HG02610 (cell line): Measurements from ENCODE around the gene RNASE9.
"Not testable (repeated sequence)": the region's sequence is repeated elsewhere in the genome, so short reads cannot be mapped to it uniquely, and the experiment has no call there.

ENCODE experiments used
- ATAC-seq: cut with Tn5 transposase; IDR thresholded peaks from one replicate; pipeline ENCODE4 v1.9.1; 2021; ENCODE audit warnings: mild to moderate bottlenecking, moderate library complexity; ENCODE audit not compliant: unreplicated experiment

RNASE9 gene

DNA sequence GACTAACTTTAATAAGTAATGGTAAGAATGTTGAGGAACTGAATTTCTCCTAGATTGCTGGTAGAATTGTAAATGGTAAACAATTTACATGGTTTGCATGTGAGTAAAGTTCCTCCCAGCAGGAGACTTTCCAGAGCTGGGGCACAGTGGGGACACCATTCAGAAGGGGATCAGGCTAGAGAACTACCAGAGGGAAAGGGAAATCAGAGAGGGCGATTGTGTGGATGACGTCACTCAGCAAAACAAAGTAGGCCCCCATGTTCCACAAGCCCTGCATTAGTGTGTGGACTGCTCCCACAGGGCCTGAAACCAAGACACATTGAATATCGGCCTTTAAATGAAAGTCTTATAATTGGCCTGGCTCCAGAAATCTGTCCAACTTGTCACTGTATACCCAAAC, 17.5 kb upstream of the RNASE9 start:
- no peak for ATAC-seq

DNA sequence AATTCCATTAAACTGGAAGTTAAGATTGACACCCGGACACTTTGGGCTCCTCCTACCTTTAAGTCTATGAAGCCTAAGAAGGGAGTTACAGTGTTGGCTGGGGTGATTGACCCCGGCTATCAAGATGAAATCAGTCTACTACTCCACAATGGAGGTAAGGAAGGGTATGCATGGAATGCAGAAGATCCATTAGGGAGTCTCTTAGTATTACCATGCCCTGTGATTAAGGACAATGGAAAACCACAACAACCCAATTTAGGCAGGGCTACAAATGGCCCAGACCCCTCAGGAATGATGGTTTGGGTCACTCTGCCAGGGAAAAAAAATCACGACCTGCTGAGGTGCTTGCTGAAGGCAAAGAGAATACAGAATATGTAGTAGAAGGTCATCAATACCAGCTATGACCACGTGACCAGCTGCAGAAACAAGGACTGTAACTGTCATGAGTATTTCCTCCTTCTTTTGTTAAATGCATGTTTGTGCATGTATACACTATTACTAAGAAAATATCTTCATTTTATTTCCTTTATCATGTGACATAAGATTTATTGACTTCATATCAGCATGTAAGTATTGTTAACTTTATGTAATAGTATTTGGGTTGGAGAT, 11.6 kb upstream of the RNASE9 start:
- ATAC-seq = not testable (repeated sequence)

DNA sequence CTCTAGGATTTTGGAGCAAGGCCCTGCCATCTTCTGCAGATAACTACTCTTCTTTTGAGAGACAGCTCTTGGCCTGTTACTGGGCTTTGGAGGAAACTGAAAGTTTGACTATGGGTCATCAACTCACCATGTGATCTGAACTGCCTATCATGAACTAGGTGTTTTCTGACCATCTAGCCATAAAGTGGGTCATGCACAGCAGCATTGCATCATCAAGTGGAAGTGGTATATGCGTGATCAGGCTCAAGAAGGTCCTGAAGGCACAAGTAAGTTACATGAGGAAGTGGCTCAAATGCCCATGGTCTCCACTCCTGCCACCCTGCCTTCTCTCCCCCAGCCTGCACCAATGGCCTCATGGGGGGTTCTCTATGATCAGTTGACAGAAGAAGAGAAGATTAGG, 9.9 kb upstream of the RNASE9 start:
- ATAC-seq = not testable (repeated sequence)

DNA sequence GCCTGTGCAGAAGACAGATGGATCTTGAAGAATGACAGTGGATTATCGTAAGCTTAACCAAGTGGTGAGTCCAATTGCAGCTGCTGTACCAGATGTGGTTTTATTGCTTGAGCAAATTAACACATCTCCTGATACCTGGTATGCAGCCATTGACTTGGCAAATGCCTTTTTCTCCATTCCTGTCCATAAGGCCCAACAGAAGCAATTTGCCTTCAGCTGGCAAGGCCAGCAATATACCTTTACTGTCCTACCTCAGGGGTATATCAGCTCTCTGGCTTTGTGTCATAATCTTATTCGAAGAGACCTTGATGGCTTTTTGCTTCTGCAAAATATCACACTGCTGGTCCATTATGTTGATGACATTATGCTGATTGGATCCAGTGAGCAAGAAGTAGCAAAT, 9.0 kb upstream of the RNASE9 start:
- not testable (repeated sequence) for ATAC-seq

DNA sequence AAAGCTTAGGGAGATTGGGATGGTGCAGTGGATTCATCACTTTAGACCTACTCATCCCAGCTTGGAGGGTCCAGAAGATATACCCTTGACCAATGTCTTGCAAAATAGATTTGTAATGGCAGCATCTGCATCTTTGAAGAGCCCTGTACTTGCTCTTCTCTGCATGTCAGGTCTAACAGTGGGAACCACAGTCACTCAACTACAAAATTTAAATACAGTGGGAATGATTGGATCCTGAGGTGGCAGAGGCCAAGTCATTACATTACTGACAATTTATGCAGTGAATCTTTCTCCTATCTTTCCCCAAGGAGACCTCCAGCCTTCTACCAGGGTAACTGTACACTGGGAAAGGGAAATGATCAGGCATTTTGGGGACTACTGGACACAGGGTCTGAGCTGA, 8.2 kb upstream of the RNASE9 start:
- ATAC-seq = no peak

DNA sequence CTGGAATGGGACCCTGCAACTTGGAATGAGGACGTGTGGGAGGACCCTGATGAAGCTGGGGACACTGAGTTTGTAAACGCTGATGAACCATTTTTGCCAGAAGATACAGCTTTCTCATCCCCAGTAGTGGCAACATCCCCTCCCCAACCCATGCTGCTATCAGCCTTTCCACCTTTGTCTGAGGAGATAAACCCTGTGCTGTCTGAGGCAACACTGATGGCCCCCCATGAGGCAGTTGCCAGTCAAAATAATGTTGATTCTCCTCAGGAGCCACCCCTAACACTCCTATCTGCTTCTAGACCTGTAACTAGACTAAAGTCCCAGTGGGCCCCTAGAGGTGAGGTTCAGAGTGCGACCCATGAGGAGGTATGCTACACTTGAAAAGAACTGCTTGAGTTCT, 7.5 kb upstream of the RNASE9 start:
- no peak for ATAC-seq

DNA sequence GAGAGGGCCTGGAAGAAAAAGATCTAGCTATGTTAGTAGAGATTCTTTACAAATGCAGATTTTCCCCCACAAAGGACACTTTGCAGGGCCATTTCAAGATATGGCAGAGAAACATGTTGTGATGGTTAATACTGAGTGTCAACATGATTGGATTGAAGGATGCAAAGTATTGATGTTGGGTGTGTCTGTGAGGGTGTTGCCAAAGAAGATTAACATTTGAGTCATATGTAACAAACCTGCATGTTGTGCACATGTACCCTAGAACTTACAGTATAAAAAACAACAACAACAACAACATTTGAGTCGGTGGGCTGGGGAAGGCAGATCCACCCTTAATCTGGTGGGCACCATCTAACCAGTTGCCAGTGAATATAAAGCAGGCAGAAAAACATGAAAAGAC, 6.4 kb upstream of the RNASE9 start:
- not testable (repeated sequence) for ATAC-seq

DNA sequence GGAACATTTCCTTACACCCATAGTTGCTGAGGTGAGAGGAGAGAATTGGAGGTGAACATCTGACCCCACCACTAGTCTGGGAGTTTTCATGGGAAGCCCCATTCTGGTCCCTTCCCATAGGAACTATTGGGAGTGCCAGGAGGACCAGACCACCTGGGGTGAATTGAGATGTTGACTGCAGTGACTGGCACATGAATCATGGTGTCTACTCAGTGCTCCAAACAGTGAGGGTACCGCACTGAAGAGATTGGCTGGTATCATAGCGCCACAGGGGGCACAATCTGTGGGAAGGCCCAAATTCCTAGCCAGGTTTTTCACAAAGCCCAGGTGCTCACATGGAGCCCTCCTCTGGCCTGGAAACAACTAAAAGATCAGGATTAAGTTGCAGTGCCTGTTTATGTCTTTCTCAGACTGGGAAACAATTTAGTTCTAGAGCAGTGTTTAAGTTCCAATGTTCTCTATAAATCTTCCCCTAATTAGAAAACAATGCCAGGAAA, 3.7 kb upstream of the RNASE9 start:
- no peak for ATAC-seq

DNA sequence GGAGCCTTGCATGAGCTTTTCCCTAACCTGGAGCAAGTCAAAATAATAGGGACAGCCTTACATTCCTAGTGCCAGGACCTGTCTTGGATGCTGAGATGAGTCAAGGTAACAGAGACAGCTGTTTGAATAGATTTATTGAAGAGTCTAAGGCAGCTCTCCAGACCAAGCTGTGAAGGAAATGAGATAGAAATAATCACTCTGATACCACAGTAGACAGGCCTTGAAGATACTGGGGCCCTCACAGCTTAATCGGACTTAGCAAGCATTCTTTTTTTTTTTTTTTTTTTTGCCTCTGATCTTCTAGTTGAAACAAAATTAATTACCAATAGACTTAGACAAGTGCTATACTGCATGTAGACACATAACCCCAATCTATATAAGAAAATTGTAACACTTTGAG, 3.1 kb upstream of the RNASE9 start:
- no peak for ATAC-seq

DNA sequence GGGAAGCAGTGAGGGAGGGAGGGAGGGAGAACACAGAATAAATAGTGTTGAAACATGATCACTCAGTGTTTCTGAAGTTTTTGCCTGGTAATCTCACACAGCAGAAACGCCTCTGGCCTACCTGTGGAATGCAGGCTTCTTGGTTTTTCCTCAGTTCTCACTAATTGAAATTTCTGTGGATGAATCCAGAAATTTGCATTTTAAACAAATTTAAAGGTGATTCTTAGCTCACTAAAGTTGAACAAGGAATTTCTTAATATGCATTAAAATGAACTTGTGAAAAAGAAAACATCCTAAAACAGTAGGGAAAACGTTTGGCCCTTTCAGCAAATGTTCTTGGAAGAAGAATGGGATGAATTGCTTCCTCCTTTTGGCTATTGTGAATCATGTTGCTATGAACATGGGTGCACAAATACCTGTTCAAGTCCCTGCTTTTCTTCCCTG, 1.4 kb downstream of the RNASE9 start:
- ATAC-seq = no peak

DNA sequence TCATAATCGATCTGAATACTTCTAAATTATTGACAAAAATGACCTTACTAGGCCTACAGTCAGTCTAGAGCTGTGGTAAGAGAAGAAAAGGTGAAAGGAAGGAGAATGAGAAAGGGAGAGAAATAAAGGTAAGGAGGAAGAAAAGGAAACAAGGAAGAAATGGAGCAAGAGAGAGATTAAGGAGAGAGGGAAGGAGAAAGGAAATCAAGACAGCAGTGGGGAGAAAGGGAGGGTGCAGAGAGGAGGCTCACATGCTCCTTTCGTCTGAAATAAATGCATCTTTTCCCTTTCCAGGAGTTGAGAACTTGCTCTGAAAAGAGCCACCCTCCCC, 3.7 kb downstream of the RNASE9 start:
- no peak for ATAC-seq

DNA sequence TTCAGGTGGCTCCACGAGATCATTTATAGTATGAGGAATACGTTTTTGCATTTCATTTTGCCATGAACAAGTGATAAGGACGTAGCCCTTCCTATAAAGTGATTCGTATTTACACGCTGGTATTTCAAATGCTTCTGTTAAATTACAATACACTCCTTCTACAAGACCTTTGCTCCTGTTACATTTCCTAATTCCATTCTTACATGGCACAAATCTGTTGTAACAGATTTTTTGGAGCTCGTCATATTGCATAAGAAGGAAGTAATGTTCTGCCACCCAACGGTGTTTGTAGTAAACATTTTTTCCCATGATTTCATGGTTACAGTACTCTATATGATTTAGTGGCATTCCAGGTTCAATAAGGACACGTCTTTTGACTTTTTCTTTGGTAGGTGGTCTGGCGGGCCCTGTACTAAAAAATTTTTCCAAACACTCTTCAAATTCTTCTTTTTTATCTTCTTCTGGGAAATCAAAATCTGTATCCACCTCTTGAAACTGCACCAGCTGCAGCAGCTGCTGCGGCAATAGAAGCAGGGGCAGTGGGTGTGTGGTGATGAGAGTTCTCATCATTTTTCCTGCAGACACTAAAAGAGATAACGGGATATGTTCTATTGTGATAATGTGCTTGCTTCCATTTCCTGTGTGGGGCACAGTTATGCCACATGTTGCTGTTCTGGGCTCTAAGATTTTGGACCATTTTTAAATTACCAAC, 4.2 kb downstream of the RNASE9 start:
- ATAC-seq = no peak

DNA sequence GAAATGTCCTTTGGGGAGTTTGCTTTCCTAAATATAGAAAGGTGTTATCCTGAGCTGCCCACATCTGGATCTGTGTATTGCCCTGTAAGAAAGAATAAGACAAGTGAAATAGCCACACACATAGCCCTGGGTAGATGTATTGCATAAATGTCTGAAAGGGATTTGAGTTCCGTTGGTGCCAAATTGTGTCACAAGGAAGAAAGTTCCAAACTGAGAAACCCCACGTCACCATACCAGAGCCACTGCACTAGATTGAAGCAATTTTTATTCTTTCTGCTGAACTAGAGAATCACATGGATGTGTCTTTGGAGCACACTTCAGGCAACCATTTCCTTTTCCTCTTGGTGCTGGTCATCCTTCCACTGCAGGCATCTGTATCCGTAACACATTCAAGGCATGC, 5.0 kb downstream of the RNASE9 start:
- ATAC-seq = no peak

DNA sequence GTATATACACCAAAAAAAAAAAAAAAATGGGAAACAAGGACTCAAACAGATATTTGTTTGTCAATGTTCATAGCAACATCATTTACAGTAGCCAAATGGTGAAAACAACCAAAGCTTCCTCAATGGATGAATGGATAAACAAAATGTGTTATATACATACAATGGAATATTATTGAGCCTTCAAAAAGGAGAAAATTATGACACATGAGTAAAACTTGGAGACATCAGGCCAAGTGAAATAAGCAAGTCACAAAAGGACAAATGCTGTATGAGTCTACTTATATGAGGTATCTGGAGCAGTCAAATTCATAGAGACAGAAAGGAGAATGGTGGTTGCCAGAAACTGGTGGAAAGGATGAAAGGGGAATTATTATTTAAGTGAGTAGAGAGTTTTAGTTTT, 7.8 kb downstream of the RNASE9 start:
- no peak for ATAC-seq

DNA sequence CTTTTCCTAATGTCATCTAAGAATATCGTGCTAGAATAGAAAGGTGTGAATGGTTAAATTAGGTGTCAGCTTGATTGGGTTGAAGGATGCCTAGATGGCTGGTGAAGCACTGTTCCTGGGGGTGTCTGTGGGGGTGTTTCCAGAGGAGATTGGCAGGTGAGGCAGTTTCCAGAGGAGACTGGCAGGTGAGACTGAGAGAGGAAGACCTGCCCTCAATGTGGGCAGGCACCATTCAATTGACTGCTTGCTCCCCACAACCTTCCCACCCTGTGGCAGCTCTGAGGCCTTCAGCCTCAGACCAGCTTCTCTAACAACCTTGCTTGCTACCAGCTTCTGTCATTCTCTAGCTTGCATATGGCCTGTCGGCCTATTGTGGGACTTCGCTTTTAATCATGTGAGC, 9.2 kb downstream of the RNASE9 start:
- ATAC-seq = no peak

DNA sequence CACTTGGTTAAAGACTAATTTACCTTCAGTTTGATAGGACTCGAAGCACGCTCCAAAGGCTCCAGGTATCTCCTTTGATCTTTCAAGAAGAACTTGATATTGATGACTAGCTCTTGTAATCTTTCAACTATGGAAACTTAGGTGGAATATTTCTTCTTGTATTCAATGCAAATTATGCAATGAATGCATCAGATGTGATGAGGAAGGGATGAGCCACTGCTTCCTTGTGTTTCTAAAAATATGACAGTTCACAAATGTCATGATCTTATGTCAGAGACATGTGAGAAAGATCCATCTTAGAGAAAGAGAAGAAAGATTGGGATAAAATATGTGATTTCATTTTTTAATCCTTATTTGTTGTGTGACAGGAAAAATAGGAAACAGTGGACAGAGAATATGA, 9.9 kb downstream of the RNASE9 start:
- ATAC-seq = no peak

DNA sequence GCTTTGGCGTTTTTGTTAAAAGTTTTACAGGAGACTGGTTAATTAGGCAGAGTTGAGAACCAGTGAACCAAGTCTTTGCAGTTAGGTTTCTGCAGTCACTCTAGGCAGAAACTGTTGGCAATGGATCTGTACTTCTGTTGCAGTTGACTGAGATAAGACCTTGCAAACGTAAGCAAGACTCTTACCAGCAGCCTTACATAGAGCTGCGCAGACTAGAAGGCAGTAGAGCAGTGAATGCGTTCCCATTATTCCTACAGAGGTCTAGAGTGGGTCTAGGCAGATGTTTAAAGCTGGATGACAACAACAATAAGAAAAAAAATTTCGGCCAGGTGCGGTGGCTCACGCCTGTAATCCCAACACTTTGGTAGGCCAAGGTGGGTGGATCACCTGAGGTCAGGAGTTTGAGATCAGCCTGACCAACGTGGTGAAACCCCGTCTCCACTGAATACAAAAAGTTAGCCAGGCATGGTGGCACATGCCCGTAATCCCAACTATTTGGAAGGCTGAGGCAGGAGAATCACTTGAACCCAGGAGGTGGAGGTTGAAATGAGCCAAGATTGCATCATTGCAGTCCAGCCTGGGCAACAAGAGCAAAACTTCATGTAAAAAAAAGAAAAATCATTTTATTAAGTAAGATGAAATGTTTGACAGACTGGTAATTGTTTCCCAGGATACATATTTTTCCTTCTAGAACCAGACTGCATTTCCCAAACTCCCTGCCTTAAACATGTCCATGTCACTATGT, 12.3 kb downstream of the RNASE9 start:
- no peak for ATAC-seq

DNA sequence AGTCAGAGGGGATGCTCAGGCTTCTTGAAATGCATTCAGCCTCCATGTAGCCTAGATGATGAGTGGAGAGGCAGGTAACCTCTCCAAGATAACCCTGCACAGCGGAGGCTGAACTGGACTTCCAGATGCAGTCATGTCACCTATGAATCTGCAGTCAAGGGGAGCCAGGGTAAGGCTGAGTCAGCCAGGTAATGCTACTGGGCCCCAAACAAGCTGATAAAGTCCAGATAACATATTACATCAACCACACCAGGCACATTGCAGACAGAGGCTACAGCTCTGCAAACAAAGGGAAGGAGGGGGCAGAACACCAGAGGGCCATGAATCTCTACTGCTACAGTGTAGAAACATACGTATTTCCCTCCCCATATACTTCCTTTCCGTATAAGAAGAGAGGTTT, 14.0 kb downstream of the RNASE9 start:
- no peak for ATAC-seq

DNA sequence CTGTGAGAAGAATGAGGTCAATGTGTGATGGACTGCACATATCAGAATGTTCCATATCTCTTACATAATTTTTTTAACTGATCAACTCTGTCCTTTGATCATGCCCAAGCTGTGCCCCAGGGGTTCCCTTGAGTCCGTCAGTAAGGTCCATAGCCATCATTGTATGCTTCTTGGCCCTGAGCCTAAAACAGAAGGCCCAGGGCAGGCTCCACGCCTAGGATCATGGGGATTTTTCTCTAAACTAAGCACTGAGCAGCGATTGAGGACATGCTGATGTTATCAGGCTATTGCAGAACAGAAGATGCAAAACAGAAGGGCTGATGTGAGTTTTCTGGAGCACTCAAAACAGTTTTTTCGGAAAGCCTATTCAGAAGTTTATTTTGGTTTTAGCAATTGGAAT, 20.9 kb downstream of the RNASE9 start:
- ATAC-seq = no peak

DNA sequence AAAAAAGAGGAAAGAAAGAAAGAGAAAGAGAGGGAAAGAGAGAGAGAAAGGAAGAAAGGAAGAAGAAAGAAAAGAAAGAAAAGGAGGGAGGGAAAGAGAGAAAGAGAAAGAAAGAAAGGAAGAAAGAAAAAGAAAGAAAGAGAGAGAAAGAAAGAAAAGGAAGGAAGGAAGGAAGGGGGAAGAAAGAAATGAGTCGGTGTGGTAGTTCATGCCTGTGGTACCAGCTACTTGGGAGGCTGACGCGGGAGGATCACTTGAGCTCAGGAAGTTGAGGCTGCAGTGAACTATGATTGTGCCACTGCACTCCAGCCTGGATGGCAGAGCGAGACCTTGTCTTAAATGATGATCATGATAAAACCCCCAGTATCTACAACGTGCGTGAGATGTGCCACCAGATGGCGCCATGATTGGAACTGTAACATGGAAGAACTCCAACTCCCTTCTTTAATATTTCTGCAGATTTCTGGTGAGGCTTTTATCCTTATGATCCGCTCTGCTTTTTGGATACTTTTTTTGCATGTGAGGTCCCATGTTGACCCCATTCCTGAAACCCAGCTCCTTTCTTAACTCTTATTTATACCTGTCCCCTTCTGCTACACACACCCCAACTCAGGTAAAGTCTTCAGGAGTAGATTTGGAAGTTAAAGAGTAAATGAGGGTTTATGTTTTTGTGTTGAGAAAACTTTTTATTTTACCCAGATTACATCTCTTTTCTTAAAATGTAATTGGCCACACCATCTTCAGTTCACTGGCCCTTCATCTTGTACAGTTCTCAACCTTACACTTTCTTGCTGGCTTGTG, 29.9 kb downstream of the RNASE9 start:
- ATAC-seq = no peak

DNA sequence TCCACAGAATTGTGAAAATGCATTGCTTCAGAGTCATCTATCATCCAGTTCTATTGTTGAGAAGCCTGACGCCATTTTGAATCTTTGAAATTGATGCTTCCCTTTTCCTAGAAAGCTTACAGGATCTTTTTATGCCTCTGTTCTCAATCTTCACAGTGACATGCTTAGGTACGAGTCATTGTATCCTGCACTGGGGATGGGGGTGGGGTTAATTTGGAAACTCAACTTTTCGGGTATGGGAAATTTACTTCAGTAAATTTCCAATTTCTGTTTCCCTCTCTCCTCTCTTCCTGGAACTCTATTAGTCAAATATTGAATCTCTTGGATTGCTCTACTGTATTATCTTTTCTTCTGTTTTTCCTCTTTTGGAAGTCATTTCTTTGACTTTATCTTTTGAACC, 31.0 kb downstream of the RNASE9 start:
- ATAC-seq = no peak
